GM13977 (cell line): ENCODE results near the gene GALNT9.

Experiments
- DNase-seq: peaks from one replicate; pipeline ENCODE4 v3.0.0; 2012; ENCODE audit warnings: low spot score
- CTCF ChIP-seq: IDR thresholded peaks from 2 replicates; pipeline ENCODE4 v1.5.1; 2012; ENCODE audit warnings: mild to moderate bottlenecking, control low read depth; ENCODE audit not compliant: insufficient read depth; ENCODE audit errors: extremely low read depth, missing control alignments
- in situ Hi-C: fragments of 300-500 bp; cut with MboI; formaldehyde crosslinking; loops from one replicate; pipeline ENCODE4 v1.12.0; 2022; ENCODE audit warnings: low sequenced_read_pairs, low pct_unique_long_range_greater_than_20kb, mixed read lengths, inconsistent platforms; ENCODE audit not compliant: unreplicated experiment

Gene GALNT9

GRCh38 chr12:132291402-132292175 is 37.8 kb downstream of the GALNT9 start:
- no peak for DNase-seq
- no peak for TF ChIP-seq CTCF
- in situ Hi-C loops = no loop called here

- DNase-seq = no peak
- TF ChIP-seq CTCF = no peak
- in situ Hi-C loops = no loop called here
Observed at GRCh38 chr12:132290203-132290540, 39.2 kb downstream of the GALNT9 start.

- in situ Hi-C loops = no loop called here
- no peak for TF ChIP-seq CTCF
- DNase-seq = no peak
Observed at GRCh38 chr12:132289356-132290202, 39.8 kb downstream of the GALNT9 start.

- no peak for TF ChIP-seq CTCF
Observed at GRCh38 chr12:132288516-132289215, 40.7 kb downstream of the GALNT9 start.

GRCh38 chr12:132287391-132288238 is 41.8 kb downstream of the GALNT9 start:
- no peak for TF ChIP-seq CTCF
- DNase-seq = no peak
- in situ Hi-C loops = no loop called here

More at GRCh38 chr12:132288516-132289215, 40.7 kb downstream of the GALNT9 start:
- in situ Hi-C loops = no loop called here
- no peak for DNase-seq

- DNase-seq = no peak
- in situ Hi-C loops = no loop called here
- no peak for TF ChIP-seq CTCF
Observed at GRCh38 chr12:132286912-132287311, 42.5 kb downstream of the GALNT9 start.
